ENCODE results near the gene NRCAM. TPM values are rescaled to one million over a fixed set of nuclear protein-coding genes. Genes with fewer than 3 reads are reported as not detected.

NRCAM gene
- total and polyA plus RNA-seq, 2 donors (not counting 1 experiment from before 2014, with no cell fraction given) = 0.75 to 4.6 TPM

GRCh38 chr7:108137993-108138392 is 318.2 kb downstream of the NRCAM start:
- WGBS (ENCODE audit: insufficient coverage) = 92% methylated on average over 2 of the region's 4 CpGs
- no peaks in the 10 kb centered on the region for H3K9me3 ChIP-seq (ENCODE audit: control extremely low read depth in 1 of 3, control insufficient read depth in 2 of 3, insufficient read depth in 1 of 3, low read length in 2 of 3)
- no peaks in the 10 kb centered on the region for H3K27me3 ChIP-seq (replicated peaks in 1 of 4; ENCODE audit: control extremely low read depth in 1 of 4, control insufficient read depth in 3 of 4, insufficient read depth in 4 of 4, low read length in 3 of 4)
- H3K36me3 ChIP-seq (replicated peaks in 1 of 2; ENCODE audit: control extremely low read depth in 1 of 2, control insufficient read depth in 1 of 2, extremely low read depth in 1 of 2, insufficient read depth in 2 of 2, low read length in 1 of 2) = no peaks in the 10 kb centered on the region
- CTCF ChIA-PET = interaction anchor here (0.7 to 3.3 kb wide), 5 partner anchors 8 to 45 kb away, joined by 3 to 12 read pairs (median 3); no protein-coding TSS in a partner anchor
- POLR2A ChIA-PET = no interaction called here
- no peak overlapping the region for H3K4me3 ChIP-seq (ENCODE audit: control extremely low read depth in 1 of 5, extremely low read depth in 1 of 5, insufficient read depth in 1 of 5, low read depth in 2 of 5, low read length in 4 of 5)
- H3K4me1 Mint-ChIP-seq = peaks cover 24% of the 10 kb centered on the region
- H3K4me1 ChIP-seq (ENCODE audit: control insufficient read depth in 2 of 2, insufficient read depth in 2 of 2, low read length in 2 of 2) = peaks cover 29 to 32% of the 10 kb centered on the region in 2 donors
- no peaks in the 10 kb centered on the region for H3K79me2 ChIP-seq (ENCODE audit: control insufficient read depth, insufficient read depth, low read length)
- no peak overlapping the region for H3K27ac ChIP-seq (ENCODE audit: low read length in 2 of 2)
- no peaks in the 10 kb centered on the region for H3K9me3 Mint-ChIP-seq (ENCODE audit: insufficient read depth)
- H3K27me3 Mint-ChIP-seq = peaks cover 1% of the 10 kb centered on the region
- no peak overlapping the region for H2AFZ ChIP-seq (ENCODE audit: insufficient read depth, low read depth, low read length, poor library complexity, severe bottlenecking)
- no peak for DNase-seq
- H3K4me3 Mint-ChIP-seq = no peak overlapping the region
- H3K27ac Mint-ChIP-seq = no peak overlapping the region
- ATAC-seq (ENCODE audit: low read depth) = no peak
- no peak overlapping the region for H3K4me2 ChIP-seq (replicated peaks; ENCODE audit: low read depth, low read length, poor library complexity, severe bottlenecking)
- H4K20me1 ChIP-seq (ENCODE audit: control insufficient read depth, insufficient read depth, low read length, poor library complexity, severe bottlenecking) = no peaks in the 10 kb centered on the region
- intact Hi-C loops (cut with micrococcal nuclease) = loop anchor here (5.0 kb wide), 1 partner anchor 396 kb away; the partner anchor contains the start of gene CBLL1
- H3K9ac ChIP-seq (ENCODE audit: low read length) = no peak overlapping the region
- TF ChIP-seq CTCF (IDR thresholded peaks at IDR 0.05) = no peak
- TF ChIP-seq EZH2 (IDR thresholded peaks at IDR 0.05; ENCODE audit: borderline replicate concordance, insufficient read depth, low read depth, low read length, poor library complexity, severe bottlenecking) = no peak

- no peak overlapping the region for H3K4me3 ChIP-seq (ENCODE audit: control extremely low read depth in 1 of 5, extremely low read depth in 1 of 5, insufficient read depth in 1 of 5, low read depth in 2 of 5, low read length in 4 of 5)
- whole genome bisulfite sequencing (ENCODE audit: insufficient coverage) = 94% methylated on average over 2 of the region's 3 CpGs
- ChIA-PET CTCF (interaction anchor here (0.6 to 3.3 kb wide), 4 partner anchors 9 to 27 kb away, joined by 4 to 26 read pairs (median 11); no protein-coding TSS in a partner anchor), POLR2A (interaction anchor here (0.6 to 0.7 kb wide), 2 partner anchors 9 to 71 kb away, joined by 3 to 4 read pairs; no protein-coding TSS in a partner anchor)
- intact Hi-C loops (cut with micrococcal nuclease) = loop anchor here (5.0 kb wide), 1 partner anchor 395 kb away; the partner anchor contains the start of gene CBLL1
- H3K9ac ChIP-seq (ENCODE audit: low read length) = no peak overlapping the region
- TF ChIP-seq EZH2 (IDR thresholded peaks at IDR 0.05; ENCODE audit: borderline replicate concordance, insufficient read depth, low read depth, low read length, poor library complexity, severe bottlenecking) (no peak), CTCF (IDR thresholded peaks at IDR 0.05) (no peak)
- H3K27me3 Mint-ChIP-seq = no peaks in the 10 kb centered on the region
- no peak overlapping the region for H3K27ac Mint-ChIP-seq
- peaks cover 24% of the 10 kb centered on the region for H3K4me1 Mint-ChIP-seq
- no peak overlapping the region for H3K4me3 Mint-ChIP-seq
- H3K27ac ChIP-seq (ENCODE audit: low read length in 2 of 2) = no peak overlapping the region
- DNase-seq (no peak), ATAC-seq (ENCODE audit: low read depth) (no peak)
- no peak overlapping the region for H2AFZ ChIP-seq (ENCODE audit: insufficient read depth, low read depth, low read length, poor library complexity, severe bottlenecking)
- no peaks in the 10 kb centered on the region for H3K36me3 ChIP-seq (replicated peaks in 1 of 2; ENCODE audit: control extremely low read depth in 1 of 2, control insufficient read depth in 1 of 2, extremely low read depth in 1 of 2, insufficient read depth in 2 of 2, low read length in 1 of 2)
- no peaks in the 10 kb centered on the region for H3K27me3 ChIP-seq (replicated peaks in 1 of 4; ENCODE audit: control extremely low read depth in 1 of 4, control insufficient read depth in 3 of 4, insufficient read depth in 4 of 4, low read length in 3 of 4)
- no peak overlapping the region for H3K4me2 ChIP-seq (replicated peaks; ENCODE audit: low read depth, low read length, poor library complexity, severe bottlenecking)
- H3K79me2 ChIP-seq (ENCODE audit: control insufficient read depth, insufficient read depth, low read length) = no peaks in the 10 kb centered on the region
- H3K9me3 ChIP-seq (ENCODE audit: control extremely low read depth in 1 of 3, control insufficient read depth in 2 of 3, insufficient read depth in 1 of 3, low read length in 2 of 3) = no peaks in the 10 kb centered on the region
- no peaks in the 10 kb centered on the region for H4K20me1 ChIP-seq (ENCODE audit: control insufficient read depth, insufficient read depth, low read length, poor library complexity, severe bottlenecking)
- peaks cover 29 to 32% of the 10 kb centered on the region in 2 donors for H3K4me1 ChIP-seq (ENCODE audit: control insufficient read depth in 2 of 2, insufficient read depth in 2 of 2, low read length in 2 of 2)
- no peaks in the 10 kb centered on the region for H3K9me3 Mint-ChIP-seq (ENCODE audit: insufficient read depth)
These were observed 319.2 kb downstream of the NRCAM start for GRCh38 chr7:108137040-108137439.

Data from B cell (primary cell).